Calu3 (cell line): ENCODE measurements around the gene SLC41A3. TPM values are rescaled to one million over a fixed set of nuclear protein-coding genes. Genes with fewer than 3 reads are reported as not detected.

Source experiments
- BruUV-seq: library from RNA; stranded (reverse); fragments of 400-500 nt; replicated peaks from 2 replicates; lab custom pipeline; 2021; lab: Mats Ljungman, UMichigan
- CTCF ChIA-PET: fragments of 300-600 bp; sonication (Branson Sonifier 250); formaldehyde crosslinking; loops from one replicate; lab custom pipeline; 2022; ENCODE audit warnings: antibody characterized with exemption; lab: Charles Lee
- DNase-seq: peaks from one replicate; pipeline ENCODE4 v3.0.0; 2022
- H3K27ac Mint-ChIP-seq: one replicate; pipeline ENCODE4 v1.8.0; 2022; ENCODE audit warnings: mixed read lengths; ENCODE audit not compliant: unreplicated experiment
- H3K27me3 Mint-ChIP-seq: one replicate; pipeline ENCODE4 v1.8.0; 2022; ENCODE audit warnings: mixed read lengths; ENCODE audit not compliant: unreplicated experiment
- H3K36me3 Mint-ChIP-seq: one replicate; pipeline ENCODE4 v1.8.0; 2022; ENCODE audit warnings: mild to moderate bottlenecking, moderate library complexity, mixed read lengths; ENCODE audit not compliant: insufficient read depth, unreplicated experiment
- H3K4me1 Mint-ChIP-seq: one replicate; pipeline ENCODE4 v1.8.0; 2022; ENCODE audit warnings: mild to moderate bottlenecking, low read depth, mixed read lengths; ENCODE audit not compliant: unreplicated experiment
- H3K4me3 Mint-ChIP-seq: one replicate; pipeline ENCODE4 v1.8.0; 2022; ENCODE audit warnings: mild to moderate bottlenecking, low read depth, moderate library complexity, mixed read lengths; ENCODE audit not compliant: unreplicated experiment
- H3K9me3 Mint-ChIP-seq: one replicate; pipeline ENCODE4 v1.8.0; 2022; ENCODE audit warnings: low read depth, mixed read lengths; ENCODE audit not compliant: unreplicated experiment
- intact Hi-C: fragments of 100-400 bp; cut with micrococcal nuclease; formaldehyde crosslinking; loops from one replicate; pipeline ENCODE4 v1.10.0; 2022; ENCODE audit not compliant: unreplicated experiment
- total RNA-seq: library from RNA; stranded (reverse); gene quantifications from 2 replicates; pipeline ENCODE4 v1.2.3, GENCODE V29; 2022
- TF ChIP-seq, protein P1 (sequence below): fragments of 200-600 bp; IDR thresholded peaks from one replicate; pipeline ENCODE4 v1.8.0; 2022; ENCODE audit warnings: antibody characterized with exemption; ENCODE audit not compliant: unreplicated experiment

The SLC41A3 gene
- total RNA-seq, 1 experiment from 2014 or later = 101 TPM

DNA sequence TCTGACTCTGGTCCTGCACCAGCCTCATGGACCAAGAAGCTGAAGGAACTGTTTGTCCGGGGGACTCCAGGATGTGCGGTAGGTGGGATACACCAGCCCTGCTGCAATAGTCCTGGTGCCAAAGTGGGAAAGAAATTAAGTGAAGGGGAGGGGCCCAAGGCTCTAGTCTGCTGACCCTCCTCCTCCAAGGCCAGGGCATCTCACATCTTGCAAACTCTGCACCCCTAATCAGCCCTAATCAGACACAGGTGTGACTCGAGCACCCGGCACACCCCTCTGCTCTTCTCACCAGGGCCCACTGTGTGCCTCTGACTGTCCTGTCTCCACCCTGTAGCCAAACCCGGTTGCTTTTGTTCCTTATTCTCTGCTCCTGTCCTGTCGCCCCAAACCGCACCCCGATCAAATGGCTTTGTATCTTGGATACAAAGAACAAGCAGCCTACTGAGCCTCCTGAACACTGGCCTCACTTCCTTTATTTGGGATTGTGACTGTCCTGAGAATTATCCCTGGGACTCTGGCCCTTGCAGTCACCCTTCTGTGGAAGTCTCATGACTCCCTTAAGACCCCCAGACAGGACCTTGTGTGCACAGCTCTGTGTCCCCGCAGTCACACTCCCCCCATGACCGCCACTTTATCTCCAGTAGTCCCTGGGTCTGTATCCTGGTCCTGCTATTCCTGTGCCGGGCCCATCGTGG, 26.7 kb upstream of the SLC41A3 start:
- CTCF ChIA-PET = interaction anchor here (0.6 kb wide), 1 partner anchor 511 kb away, joined by 4 read pairs; no protein-coding TSS in a partner anchor
- no peaks in the 10 kb centered on the region for H3K9me3 Mint-ChIP-seq
- TF ChIP-seq, protein P1, sequence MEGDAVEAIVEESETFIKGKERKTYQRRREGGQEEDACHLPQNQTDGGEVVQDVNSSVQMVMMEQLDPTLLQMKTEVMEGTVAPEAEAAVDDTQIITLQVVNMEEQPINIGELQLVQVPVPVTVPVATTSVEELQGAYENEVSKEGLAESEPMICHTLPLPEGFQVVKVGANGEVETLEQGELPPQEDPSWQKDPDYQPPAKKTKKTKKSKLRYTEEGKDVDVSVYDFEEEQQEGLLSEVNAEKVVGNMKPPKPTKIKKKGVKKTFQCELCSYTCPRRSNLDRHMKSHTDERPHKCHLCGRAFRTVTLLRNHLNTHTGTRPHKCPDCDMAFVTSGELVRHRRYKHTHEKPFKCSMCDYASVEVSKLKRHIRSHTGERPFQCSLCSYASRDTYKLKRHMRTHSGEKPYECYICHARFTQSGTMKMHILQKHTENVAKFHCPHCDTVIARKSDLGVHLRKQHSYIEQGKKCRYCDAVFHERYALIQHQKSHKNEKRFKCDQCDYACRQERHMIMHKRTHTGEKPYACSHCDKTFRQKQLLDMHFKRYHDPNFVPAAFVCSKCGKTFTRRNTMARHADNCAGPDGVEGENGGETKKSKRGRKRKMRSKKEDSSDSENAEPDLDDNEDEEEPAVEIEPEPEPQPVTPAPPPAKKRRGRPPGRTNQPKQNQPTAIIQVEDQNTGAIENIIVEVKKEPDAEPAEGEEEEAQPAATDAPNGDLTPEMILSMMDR = no peak
- no peak for DNase-seq
- H3K4me3 Mint-ChIP-seq = no peak overlapping the region
- H3K36me3 Mint-ChIP-seq = no peaks in the 10 kb centered on the region
- no peak overlapping the region for H3K27ac Mint-ChIP-seq
- intact Hi-C loops = no loop called here
- no peaks in the 10 kb centered on the region for H3K4me1 Mint-ChIP-seq
- no TSS peak for BruUV-seq
- no peaks in the 10 kb centered on the region for H3K27me3 Mint-ChIP-seq

GRCh38 chr3:126109880-126110235, 25.9 kb upstream of the SLC41A3 start:
- CTCF ChIA-PET = interaction anchor here (0.6 kb wide), 1 partner anchor 512 kb away, joined by 4 read pairs; no protein-coding TSS in a partner anchor
- no peak overlapping the region for H3K27ac Mint-ChIP-seq
- H3K9me3 Mint-ChIP-seq = no peaks in the 10 kb centered on the region
- BruUV-seq = no TSS peak
- no peaks in the 10 kb centered on the region for H3K36me3 Mint-ChIP-seq
- H3K4me1 Mint-ChIP-seq = no peaks in the 10 kb centered on the region
- intact Hi-C loops = no loop called here
- TF ChIP-seq, protein P1 = no peak
- H3K4me3 Mint-ChIP-seq = no peak overlapping the region
- no peak for DNase-seq
- H3K27me3 Mint-ChIP-seq = no peaks in the 10 kb centered on the region

DNA sequence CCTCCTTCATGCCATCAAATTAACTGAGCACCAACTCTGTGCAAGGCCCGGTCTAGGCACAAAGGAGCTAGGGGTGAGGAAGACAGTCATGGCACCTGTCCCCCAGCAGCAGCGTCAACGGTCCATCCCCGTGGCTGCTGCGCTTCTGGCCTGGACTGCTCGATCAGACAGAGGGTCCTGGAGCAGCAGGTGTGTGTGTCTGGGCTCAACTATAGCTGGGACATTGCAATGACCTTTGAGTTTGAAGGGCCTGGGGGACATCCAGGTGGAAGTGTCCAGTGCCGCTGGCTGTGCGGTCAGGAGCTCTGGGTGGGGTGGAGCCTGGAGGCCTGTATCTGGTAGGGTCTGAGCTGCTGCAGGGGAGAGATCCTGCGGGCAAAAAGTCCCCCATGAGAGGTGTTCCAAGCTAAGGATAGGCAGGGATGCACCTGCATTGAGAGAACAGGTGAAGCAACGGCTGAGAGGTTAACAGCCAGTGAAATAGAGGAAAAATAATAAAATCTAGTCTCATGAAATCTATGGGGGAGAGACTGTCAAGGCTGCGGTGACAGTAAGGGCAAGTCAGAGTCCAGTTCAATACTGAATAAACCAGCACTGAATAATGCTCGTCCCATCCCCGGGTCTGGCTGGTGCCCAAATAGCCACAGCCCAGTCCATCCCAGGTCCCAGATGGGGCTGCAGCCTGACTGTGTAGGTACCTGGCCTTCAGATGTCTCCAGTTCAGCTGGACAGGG, 25.4 kb upstream of the SLC41A3 start:
- DNase-seq = no peak
- no peak overlapping the region for H3K4me3 Mint-ChIP-seq
- TF ChIP-seq, protein P1 = no peak
- H3K4me1 Mint-ChIP-seq = no peaks in the 10 kb centered on the region
- no peaks in the 10 kb centered on the region for H3K36me3 Mint-ChIP-seq
- intact Hi-C loops = no loop called here
- H3K27ac Mint-ChIP-seq = no peak overlapping the region
- no peaks in the 10 kb centered on the region for H3K27me3 Mint-ChIP-seq
- no peaks in the 10 kb centered on the region for H3K9me3 Mint-ChIP-seq
- no TSS peak for BruUV-seq
- CTCF ChIA-PET = no interaction called here

GRCh38 chr3:126108676-126109050, 24.7 kb upstream of the SLC41A3 start:
- CTCF ChIA-PET = no interaction called here
- DNase-seq = no peak
- intact Hi-C loops = no loop called here
- H3K9me3 Mint-ChIP-seq = no peaks in the 10 kb centered on the region
- no peaks in the 10 kb centered on the region for H3K4me1 Mint-ChIP-seq
- no TSS peak for BruUV-seq
- TF ChIP-seq, protein P1 = no peak
- no peak overlapping the region for H3K4me3 Mint-ChIP-seq
- no peaks in the 10 kb centered on the region for H3K27me3 Mint-ChIP-seq
- H3K27ac Mint-ChIP-seq = no peak overlapping the region
- no peaks in the 10 kb centered on the region for H3K36me3 Mint-ChIP-seq
